BLaER1 (cell line): Measurements from ENCODE around the gene MEIS2.
"Not testable (repeated sequence)": the region's sequence is repeated elsewhere in the genome, so short reads cannot be mapped to it uniquely, and the experiment has no call there.

ENCODE experiments used
- H3K27ac ChIP-seq: shearing (Covaris generic); formaldehyde crosslinking; 2 replicates; pipeline ENCODE4 v1.8.1; 2022
- H3K27me3 ChIP-seq: shearing (Covaris generic); formaldehyde crosslinking; 2 replicates; pipeline ENCODE4 v1.8.1; 2022
- H3K36me3 ChIP-seq: shearing (Covaris generic); formaldehyde crosslinking; 2 replicates; pipeline ENCODE4 v1.8.1; 2022
- H3K4me1 ChIP-seq: shearing (Covaris generic); formaldehyde crosslinking; 2 replicates; pipeline ENCODE4 v1.8.1; 2022
- H3K4me2 ChIP-seq: shearing (Covaris generic); formaldehyde crosslinking; 2 replicates; pipeline ENCODE4 v1.8.1; 2022
- H3K4me3 ChIP-seq: shearing (Covaris generic); formaldehyde crosslinking; 2 replicates; pipeline ENCODE4 v1.8.1; 2022
- H3K9ac ChIP-seq: shearing (Covaris generic); formaldehyde crosslinking; 2 replicates; pipeline ENCODE4 v1.8.1; 2022
- H3K9me3 ChIP-seq: shearing (Covaris generic); formaldehyde crosslinking; 2 replicates; pipeline ENCODE4 v1.8.1; 2022
- H4K20me1 ChIP-seq: shearing (Covaris generic); formaldehyde crosslinking; 2 replicates; pipeline ENCODE4 v1.8.1; 2022
- Cebpa-rat ChIP-seq: shearing (Covaris generic); IDR thresholded peaks from 2 replicates; pipeline ENCODE4 v1.8.1; 2022

The MEIS2 gene

DNA sequence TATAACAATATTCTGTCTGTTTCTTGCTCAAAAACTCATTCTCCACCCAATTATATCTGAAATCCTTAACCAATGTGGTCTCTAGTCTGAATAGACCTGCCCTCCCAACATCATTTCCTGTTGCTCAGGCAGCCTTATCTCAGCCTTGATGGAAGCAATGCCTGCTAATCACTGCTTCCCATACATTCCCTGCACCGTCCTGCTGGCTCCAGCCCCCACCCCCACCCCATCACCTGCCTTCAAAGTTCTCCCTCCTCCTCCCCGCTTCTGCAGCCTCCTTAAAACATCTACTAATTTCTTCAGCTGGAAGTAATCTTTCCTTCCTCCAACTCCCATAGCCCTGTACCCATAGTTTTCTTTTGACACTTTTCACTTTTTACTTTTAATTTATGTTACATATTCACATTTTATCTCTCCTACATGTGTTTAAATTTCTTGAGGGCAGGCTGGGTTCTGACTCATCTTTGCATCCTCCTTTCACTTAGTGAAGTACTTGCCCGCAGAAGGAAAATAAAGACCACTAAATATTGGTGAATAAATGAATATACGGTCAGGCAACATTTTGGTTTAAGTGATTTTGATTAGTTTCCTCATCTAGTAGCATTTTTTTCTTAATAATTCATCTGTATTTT lies 98.2 kb downstream of the MEIS2 start:
- Histone ChIP-seq H3K9ac (no peak overlapping the region), H3K36me3 (no peaks in the 10 kb centered on the region), H3K4me1 (no peaks in the 10 kb centered on the region), H3K4me3 (no peak overlapping the region), H4K20me1 (no peaks in the 10 kb centered on the region), H3K9me3 (no peaks in the 10 kb centered on the region), H3K27me3 (no peaks in the 10 kb centered on the region), H3K4me2 (no peak overlapping the region), H3K27ac (no peak overlapping the region)
- no peak for TF ChIP-seq Cebpa-rat

DNA sequence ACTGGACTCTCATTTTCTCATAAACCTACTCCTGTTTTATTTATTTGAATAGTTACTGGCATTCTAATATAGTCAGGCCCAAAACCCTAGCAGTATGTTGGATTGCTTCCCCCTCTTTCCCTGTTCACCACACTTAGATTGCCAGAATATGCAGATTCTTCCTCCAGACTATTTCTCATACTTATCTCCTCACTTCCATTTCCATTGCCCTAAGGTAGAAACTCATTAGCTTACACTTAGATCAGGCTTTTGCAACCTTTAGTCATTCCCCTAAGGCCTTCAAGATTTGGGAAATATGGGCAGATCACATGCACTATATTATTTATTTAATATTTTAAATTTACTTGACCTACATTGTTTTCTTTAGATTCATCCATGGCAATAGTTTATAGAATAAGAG lies 98.9 kb downstream of the MEIS2 start:
- no peaks in the 10 kb centered on the region for H3K4me1 ChIP-seq
- no peaks in the 10 kb centered on the region for H3K27me3 ChIP-seq
- H3K4me2 ChIP-seq, result no peak overlapping the region
- no peaks in the 10 kb centered on the region for H3K36me3 ChIP-seq
- no peak for TF ChIP-seq Cebpa-rat
- no peaks in the 10 kb centered on the region for H4K20me1 ChIP-seq
- H3K9me3 ChIP-seq, result no peaks in the 10 kb centered on the region
- H3K27ac ChIP-seq, result no peak overlapping the region
- no peak overlapping the region for H3K9ac ChIP-seq
- H3K4me3 ChIP-seq, result no peak overlapping the region

DNA sequence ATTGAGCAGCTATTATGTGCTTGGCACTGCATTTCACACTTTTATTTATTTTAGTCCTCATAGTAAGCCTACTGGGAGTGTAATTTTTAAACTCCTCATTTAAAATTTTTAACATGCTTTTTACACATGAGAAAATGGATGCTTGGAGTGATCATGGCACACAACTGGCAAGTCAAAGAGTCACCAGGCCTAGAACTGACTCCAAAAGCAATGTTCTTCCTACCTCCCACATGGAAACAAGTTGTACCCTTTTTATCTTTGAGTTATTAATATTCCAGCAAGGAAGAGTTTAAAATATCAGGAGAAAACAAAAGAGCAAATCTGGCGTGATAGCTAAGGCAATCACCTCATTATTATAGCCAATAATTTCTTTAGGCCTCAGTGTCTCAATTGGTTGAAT lies 100.6 kb downstream of the MEIS2 start:
- TF ChIP-seq Cebpa-rat, result no peak
- no peak overlapping the region for H3K4me2 ChIP-seq
- H4K20me1 ChIP-seq, result no peaks in the 10 kb centered on the region
- no peaks in the 10 kb centered on the region for H3K4me1 ChIP-seq
- no peak overlapping the region for H3K9ac ChIP-seq
- no peaks in the 10 kb centered on the region for H3K27me3 ChIP-seq
- H3K27ac ChIP-seq, result no peak overlapping the region
- no peaks in the 10 kb centered on the region for H3K36me3 ChIP-seq
- no peaks in the 10 kb centered on the region for H3K9me3 ChIP-seq
- H3K4me3 ChIP-seq, result no peak overlapping the region

DNA sequence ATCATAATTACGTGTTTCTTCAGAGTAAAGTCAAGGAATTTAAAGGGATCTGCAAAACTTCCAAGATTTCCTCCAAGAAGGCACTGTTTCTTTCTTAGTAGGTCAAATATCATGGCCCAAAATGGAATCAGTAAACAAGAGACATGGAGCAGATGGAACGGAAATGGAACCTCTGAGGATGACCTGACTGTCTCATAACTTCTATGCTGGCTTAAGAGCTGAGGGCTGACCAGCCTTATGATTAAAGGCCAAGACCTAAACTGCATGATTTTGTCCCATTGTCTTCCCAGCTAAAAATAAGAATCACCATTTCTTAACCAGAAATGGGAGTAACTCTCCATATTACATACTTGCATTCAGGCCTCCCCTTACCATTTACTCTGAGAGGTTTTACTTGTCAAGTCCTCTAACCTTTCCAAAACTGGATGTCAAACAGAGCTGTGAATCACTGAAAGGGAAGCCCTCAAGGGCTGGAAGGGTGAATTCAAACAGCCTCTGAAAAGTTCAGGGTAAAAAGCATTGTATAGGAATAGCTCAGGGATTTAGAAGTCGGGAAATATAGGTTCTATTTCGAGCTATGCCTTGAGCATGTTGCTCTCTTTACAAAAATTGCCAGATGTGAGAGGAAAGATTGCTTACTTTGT lies 103.7 kb downstream of the MEIS2 start:
- H3K36me3 ChIP-seq, result no peaks in the 10 kb centered on the region

DNA sequence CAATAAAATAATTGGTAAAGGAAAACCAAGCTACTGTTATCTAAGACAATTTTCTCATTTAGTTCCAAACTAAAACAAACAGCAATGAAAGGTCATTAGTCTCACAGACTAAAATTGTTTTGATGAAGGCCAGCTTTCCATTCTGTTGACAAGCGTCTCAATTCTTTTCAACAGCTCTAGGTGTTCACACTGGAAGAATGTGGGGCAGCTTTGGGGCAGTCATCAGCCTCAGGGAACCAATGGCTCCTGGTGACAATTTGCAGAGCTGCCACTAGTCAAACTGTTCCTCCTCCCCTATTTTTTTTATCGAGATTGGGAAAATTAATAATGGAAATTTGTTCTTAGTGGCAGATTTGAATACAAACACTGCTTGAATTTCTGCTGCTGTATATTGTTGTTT lies 104.2 kb downstream of the MEIS2 start:
- H3K4me3 ChIP-seq, result no peak overlapping the region
- H3K9ac ChIP-seq, result no peak overlapping the region
- no peak overlapping the region for H3K4me2 ChIP-seq
- no peaks in the 10 kb centered on the region for H3K9me3 ChIP-seq
- no peak for TF ChIP-seq Cebpa-rat
- H3K27ac ChIP-seq, result no peak overlapping the region
- H3K36me3 ChIP-seq, result no peaks in the 10 kb centered on the region
- no peaks in the 10 kb centered on the region for H3K27me3 ChIP-seq
- no peaks in the 10 kb centered on the region for H4K20me1 ChIP-seq
- H3K4me1 ChIP-seq, result no peaks in the 10 kb centered on the region

More for the DNA sequence above, 103.7 kb downstream of the MEIS2 start:
- no peaks in the 10 kb centered on the region for H4K20me1 ChIP-seq
- TF ChIP-seq Cebpa-rat, result no peak
- no peaks in the 10 kb centered on the region for H3K9me3 ChIP-seq
- no peak overlapping the region for H3K9ac ChIP-seq
- H3K27me3 ChIP-seq, result no peaks in the 10 kb centered on the region
- H3K4me1 ChIP-seq, result no peaks in the 10 kb centered on the region
- H3K4me3 ChIP-seq, result no peak overlapping the region
- no peak overlapping the region for H3K4me2 ChIP-seq
- H3K27ac ChIP-seq, result no peak overlapping the region

DNA sequence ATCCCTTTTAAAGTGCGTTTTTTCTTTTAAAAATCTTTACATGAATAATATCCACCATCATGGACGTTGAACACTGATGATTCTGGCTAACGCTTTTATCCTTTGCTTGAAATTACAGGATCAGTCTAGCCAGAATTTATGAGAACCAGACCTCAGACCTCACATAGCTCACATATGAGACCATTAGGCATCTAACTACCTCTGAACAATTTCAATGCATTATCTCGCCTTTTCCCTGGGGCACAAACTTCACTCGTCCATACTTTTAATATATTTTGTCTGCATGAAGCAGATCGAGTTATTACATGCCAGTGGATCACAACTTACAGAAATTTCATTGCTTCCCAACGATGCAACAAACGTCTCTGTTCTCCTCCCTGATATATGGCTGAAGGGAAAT lies 105.6 kb downstream of the MEIS2 start:
- H4K20me1 ChIP-seq, result no peaks in the 10 kb centered on the region
- no peak overlapping the region for H3K27ac ChIP-seq
- H3K4me2 ChIP-seq, result no peak overlapping the region
- no peaks in the 10 kb centered on the region for H3K9me3 ChIP-seq
- no peaks in the 10 kb centered on the region for H3K27me3 ChIP-seq
- H3K9ac ChIP-seq, result no peak overlapping the region
- H3K4me1 ChIP-seq, result no peaks in the 10 kb centered on the region
- TF ChIP-seq Cebpa-rat, result no peak
- no peaks in the 10 kb centered on the region for H3K36me3 ChIP-seq
- no peak overlapping the region for H3K4me3 ChIP-seq

DNA sequence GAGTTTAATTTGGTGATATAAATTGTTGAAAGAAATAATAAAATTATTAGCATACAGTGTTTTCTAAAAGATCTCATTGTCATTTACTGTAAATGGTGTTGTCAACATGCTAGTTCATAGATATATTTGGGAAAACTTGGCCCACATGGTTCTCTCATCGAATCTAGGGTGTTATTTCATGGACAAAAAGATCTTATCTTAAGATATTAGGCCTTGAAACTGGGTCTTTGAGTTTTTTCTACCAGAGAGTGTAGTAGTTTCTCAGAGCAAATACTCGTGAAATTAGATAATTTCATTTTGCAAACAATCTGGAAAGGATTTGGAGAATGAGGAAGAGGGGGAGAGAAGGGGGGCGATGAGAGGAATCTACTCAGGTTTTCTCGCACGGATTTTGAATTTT lies 107.9 kb downstream of the MEIS2 start:
- no peak for TF ChIP-seq Cebpa-rat
- H4K20me1 ChIP-seq, result no peaks in the 10 kb centered on the region

DNA sequence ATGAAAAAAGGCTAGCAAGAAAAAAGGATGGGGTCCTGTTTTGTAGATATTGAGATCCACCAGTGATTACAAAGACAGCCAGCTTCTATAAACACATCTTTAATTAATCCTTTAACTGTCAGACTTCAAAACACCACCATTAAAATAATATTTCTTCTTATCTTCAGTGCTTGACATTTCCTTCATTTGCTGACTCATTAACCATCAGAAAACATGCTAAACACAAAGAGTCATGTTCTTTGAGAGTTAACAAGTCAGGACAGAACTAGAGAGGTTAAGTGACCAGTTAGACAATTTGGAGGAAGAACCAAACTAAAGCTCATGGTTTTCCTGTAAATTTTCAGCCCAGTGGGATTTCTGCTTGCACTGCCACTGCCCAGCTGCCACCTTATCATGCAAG lies 111.4 kb downstream of the MEIS2 start:
- H3K9me3 ChIP-seq, result peaks cover 4% of the 10 kb centered on the region; the same call in 1 of the 2 replicates
- no peak overlapping the region for H3K27ac ChIP-seq
- H3K9ac ChIP-seq, result no peak overlapping the region
- no peak for TF ChIP-seq Cebpa-rat
- H3K4me1 ChIP-seq, result no peaks in the 10 kb centered on the region
- H4K20me1 ChIP-seq, result no peaks in the 10 kb centered on the region
- H3K27me3 ChIP-seq, result no peaks in the 10 kb centered on the region
- no peaks in the 10 kb centered on the region for H3K36me3 ChIP-seq
- H3K4me2 ChIP-seq, result no peak overlapping the region
- H3K4me3 ChIP-seq, result no peak overlapping the region

More for the DNA sequence above, 107.9 kb downstream of the MEIS2 start:
- no peak overlapping the region for H3K4me3 ChIP-seq
- H3K27me3 ChIP-seq, result no peaks in the 10 kb centered on the region
- H3K9ac ChIP-seq, result no peak overlapping the region
- no peaks in the 10 kb centered on the region for H3K9me3 ChIP-seq
- H3K36me3 ChIP-seq, result no peaks in the 10 kb centered on the region
- H3K4me1 ChIP-seq, result no peaks in the 10 kb centered on the region
- no peak overlapping the region for H3K4me2 ChIP-seq
- H3K27ac ChIP-seq, result no peak overlapping the region

DNA sequence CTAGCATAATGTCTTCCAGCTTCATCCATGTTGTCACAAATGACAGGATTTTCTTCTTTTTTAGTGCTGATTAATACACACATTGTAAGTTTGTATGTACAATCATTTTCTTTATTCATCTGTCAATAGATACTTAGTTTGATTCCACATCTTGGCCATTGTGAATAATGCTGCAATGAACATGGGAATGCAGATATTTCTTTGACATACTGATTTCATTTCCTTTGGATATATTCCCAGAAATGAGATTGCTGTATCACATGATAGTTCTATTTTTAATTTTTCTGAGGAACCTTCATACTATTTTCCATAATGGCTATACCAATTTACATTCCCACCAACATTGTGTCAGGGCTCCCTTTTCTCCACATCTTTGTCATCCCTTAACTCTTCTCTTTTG lies 117.9 kb downstream of the MEIS2 start:
- H4K20me1 ChIP-seq, result no peaks in the 10 kb centered on the region
- no peaks in the 10 kb centered on the region for H3K27me3 ChIP-seq
- no peak overlapping the region for H3K4me2 ChIP-seq
- TF ChIP-seq Cebpa-rat, result no peak
- H3K27ac ChIP-seq, result no peak overlapping the region
- no peak overlapping the region for H3K4me3 ChIP-seq
- H3K4me1 ChIP-seq, result no peaks in the 10 kb centered on the region
- no peak overlapping the region for H3K9ac ChIP-seq
- H3K36me3 ChIP-seq, result no peaks in the 10 kb centered on the region
- peaks cover 4% of the 10 kb centered on the region; the same call in 1 of the 2 replicates for H3K9me3 ChIP-seq

DNA sequence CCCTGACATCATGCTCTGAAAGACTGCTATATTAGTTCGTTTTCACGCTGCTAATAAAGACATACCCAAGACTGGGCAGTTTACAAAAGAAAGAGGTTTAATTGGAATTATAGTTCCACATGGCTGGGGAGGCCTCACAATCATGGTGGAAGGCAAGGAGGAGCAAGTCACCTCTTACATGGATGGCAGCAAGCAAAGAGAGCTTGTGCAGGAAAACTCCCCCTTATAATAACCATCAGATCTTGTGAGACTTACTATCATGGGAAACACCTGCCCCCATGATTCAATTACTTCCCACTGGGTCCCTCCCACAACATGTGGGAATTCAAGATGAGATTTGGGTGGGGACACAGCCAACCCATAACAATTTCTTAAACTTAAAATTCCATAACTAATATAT lies 120.1 kb downstream of the MEIS2 start:
- H3K4me3 ChIP-seq, H3K27ac ChIP-seq, H3K9ac ChIP-seq, H3K36me3 ChIP-seq, H3K4me2 ChIP-seq, H3K4me1 ChIP-seq, H4K20me1 ChIP-seq, H3K27me3 ChIP-seq, H3K9me3 ChIP-seq: not testable (repeated sequence)

DNA sequence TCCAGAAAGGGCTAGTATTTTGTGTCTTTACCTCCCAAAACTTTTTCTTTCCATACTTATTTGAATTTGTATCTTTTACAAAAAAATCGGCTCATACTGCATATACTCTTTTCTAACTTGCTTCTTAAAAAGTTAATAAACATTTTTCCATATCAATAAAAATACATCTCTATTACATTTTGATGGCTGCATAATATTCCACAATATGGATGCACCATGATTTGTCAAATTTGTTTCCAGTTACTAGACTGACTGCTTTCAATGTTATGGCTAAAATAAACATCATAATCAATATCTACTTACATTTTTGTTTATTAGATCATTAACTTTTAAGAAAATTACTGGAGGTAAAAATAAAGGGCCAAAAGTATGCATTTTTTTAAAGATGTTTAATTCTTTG lies 121.7 kb downstream of the MEIS2 start:
- H3K9ac ChIP-seq, result no peak overlapping the region
- H3K27me3 ChIP-seq, result no peaks in the 10 kb centered on the region
- no peak overlapping the region for H3K4me2 ChIP-seq
- no peak overlapping the region for H3K4me3 ChIP-seq
- no peak overlapping the region for H3K27ac ChIP-seq
- no peaks in the 10 kb centered on the region for H3K4me1 ChIP-seq
- H3K9me3 ChIP-seq, result no peaks in the 10 kb centered on the region
- no peaks in the 10 kb centered on the region for H4K20me1 ChIP-seq
- TF ChIP-seq Cebpa-rat, result no peak
- no peaks in the 10 kb centered on the region for H3K36me3 ChIP-seq
